IPS-18c (cell line): ENCODE measurements around the gene PASD1.
"Not testable (repeated sequence)": the region's sequence is repeated elsewhere in the genome, so short reads cannot be mapped to it uniquely, and the experiment has no call there.

Experiments
- H3K4me3 ChIP-seq: 2 replicates; pipeline ENCODE4 v1.7.0; 2013; ENCODE audit warnings: low read depth, mild to moderate bottlenecking, low read length, moderate library complexity; ENCODE audit not compliant: insufficient read depth
- H3K9me3 ChIP-seq: one replicate; pipeline ENCODE4 v1.6.1; 2013; ENCODE audit warnings: mild to moderate bottlenecking, low read length, moderate library complexity; ENCODE audit not compliant: control insufficient read depth, insufficient read depth

The PASD1 gene

GRCh38 chrX:151570561-151570960 is 7.1 kb downstream of the PASD1 start:
- Histone ChIP-seq H3K4me3 (no peak overlapping the region), H3K9me3 (peaks cover 8% of the 10 kb centered on the region)

GRCh38 chrX:151593384-151593783 is 29.9 kb downstream of the PASD1 start:
- H3K9me3 ChIP-seq: not testable (repeated sequence)

GRCh38 chrX:151596282-151596681 is 32.8 kb downstream of the PASD1 start:
- no peak overlapping the region for H3K4me3 ChIP-seq
- H3K9me3 ChIP-seq: peaks cover 3% of the 10 kb centered on the region

More at GRCh38 chrX:151593384-151593783, 29.9 kb downstream of the PASD1 start:
- not testable (repeated sequence) for H3K4me3 ChIP-seq

- Histone ChIP-seq H3K4me3 (no peak overlapping the region), H3K9me3 (peaks cover 2% of the 10 kb centered on the region)
These were observed 41.5 kb downstream of the PASD1 start for GRCh38 chrX:151604931-151605330.

- Histone ChIP-seq H3K4me3 (no peak overlapping the region), H3K9me3 (peaks cover under 1% of the 10 kb centered on the region)
These were observed 45.7 kb downstream of the PASD1 start for GRCh38 chrX:151609222-151609621.

GRCh38 chrX:151621422-151621821 is 57.9 kb downstream of the PASD1 start:
- Histone ChIP-seq H3K4me3 (no peak overlapping the region), H3K9me3 (no peaks in the 10 kb centered on the region)

- no peak overlapping the region for H3K4me3 ChIP-seq
- H3K9me3 ChIP-seq: peaks cover 4% of the 10 kb centered on the region
These were observed 61.2 kb downstream of the PASD1 start for GRCh38 chrX:151624677-151625076.

GRCh38 chrX:151631822-151632221 is 68.3 kb downstream of the PASD1 start:
- H3K4me3 ChIP-seq: no peak overlapping the region

GRCh38 chrX:151633157-151633556 is 69.7 kb downstream of the PASD1 start:
- H3K4me3 ChIP-seq: no peak overlapping the region
- H3K9me3 ChIP-seq: peaks cover 4% of the 10 kb centered on the region

More at GRCh38 chrX:151631822-151632221, 68.3 kb downstream of the PASD1 start:
- H3K9me3 ChIP-seq: peaks cover 4% of the 10 kb centered on the region

- no peak overlapping the region for H3K4me3 ChIP-seq
- no peaks in the 10 kb centered on the region for H3K9me3 ChIP-seq
These were observed 71.5 kb downstream of the PASD1 start for GRCh38 chrX:151634937-151635336.

- no peak overlapping the region for H3K4me3 ChIP-seq
- H3K9me3 ChIP-seq: no peaks in the 10 kb centered on the region
These were observed 78.1 kb downstream of the PASD1 start for GRCh38 chrX:151641564-151641963.

- Histone ChIP-seq H3K4me3 (no peak overlapping the region), H3K9me3 (peaks cover 12% of the 10 kb centered on the region)
These were observed 111.8 kb downstream of the PASD1 start for GRCh38 chrX:151675121-151675746.

GRCh38 chrX:151676196-151676595 is 112.7 kb downstream of the PASD1 start:
- Histone ChIP-seq H3K9me3 (peaks cover 16% of the 10 kb centered on the region), H3K4me3 (no peak overlapping the region)

- Histone ChIP-seq H3K9me3 (peaks cover 16% of the 10 kb centered on the region), H3K4me3 (no peak overlapping the region)
These were observed 116.4 kb downstream of the PASD1 start for GRCh38 chrX:151679798-151680402.

- H3K9me3 ChIP-seq: peaks cover 10% of the 10 kb centered on the region
These were observed 117.3 kb downstream of the PASD1 start for GRCh38 chrX:151680805-151681204.

GRCh38 chrX:151687635-151688034 is 124.2 kb downstream of the PASD1 start:
- H3K9me3 ChIP-seq: peaks cover 9% of the 10 kb centered on the region

More at GRCh38 chrX:151680805-151681204, 117.3 kb downstream of the PASD1 start:
- no peak overlapping the region for H3K4me3 ChIP-seq

GRCh38 chrX:151688695-151689094 is 125.2 kb downstream of the PASD1 start:
- H3K9me3 ChIP-seq: peaks cover 9% of the 10 kb centered on the region

More at GRCh38 chrX:151687635-151688034, 124.2 kb downstream of the PASD1 start:
- H3K4me3 ChIP-seq: no peak overlapping the region

GRCh38 chrX:151692825-151693224 is 129.3 kb downstream of the PASD1 start:
- peaks cover 9% of the 10 kb centered on the region for H3K9me3 ChIP-seq
- H3K4me3 ChIP-seq: no peak overlapping the region

More at GRCh38 chrX:151688695-151689094, 125.2 kb downstream of the PASD1 start:
- H3K4me3 ChIP-seq: no peak overlapping the region
